Tibial nerve (tissue), 4 donors: ENCODE results near the gene HMGXB4.

Experiments
- EP300 ChIP-seq, 2 donors: sonication (generic); formaldehyde crosslinking; IDR thresholded peaks; one replicate each; pipeline ENCODE4 v1.6.1; 2017; ENCODE audit warnings: antibody characterized with exemption in 2 of 2, mild to moderate bottlenecking in 1 of 2
- POLR2A ChIP-seq, 2 donors: fragments of 450-650 bp; IDR thresholded peaks; one replicate each; pipeline ENCODE4 v1.6.1; 2017; ENCODE audit warnings: antibody characterized with exemption in 2 of 2, mild to moderate bottlenecking in 2 of 2, moderate library complexity in 2 of 2
- TF ChIP-seq, protein P1 (sequence below), 5 experiments: fragments of 200-600 bp in 3 of 5; fragments of 450-650 bp in 2 of 5; sonication (generic) in 3 of 5; IDR thresholded peaks; one replicate each; pipeline ENCODE4 v1.5.1; 2016 to 2019; ENCODE audit warnings: antibody characterized with exemption in 5 of 5, mild to moderate bottlenecking in 3 of 5, moderate library complexity in 2 of 5

DNA sequence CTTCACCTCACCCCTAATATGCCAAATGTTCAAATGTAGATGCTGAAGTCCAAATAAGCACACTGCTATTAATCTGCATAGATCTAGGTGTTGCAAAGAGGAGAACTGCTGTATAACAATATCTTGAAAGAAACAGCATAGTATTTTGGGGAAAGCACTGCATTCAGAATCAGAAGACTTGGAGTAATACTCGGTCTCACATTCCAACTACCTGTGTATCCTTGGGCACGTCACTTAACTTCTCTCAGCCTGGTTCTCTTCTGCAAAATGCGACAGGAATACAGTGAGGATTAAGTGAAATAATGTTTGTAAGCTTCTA lies 332 bp upstream of the HMGXB4 start:
- TF ChIP-seq, protein P1, sequence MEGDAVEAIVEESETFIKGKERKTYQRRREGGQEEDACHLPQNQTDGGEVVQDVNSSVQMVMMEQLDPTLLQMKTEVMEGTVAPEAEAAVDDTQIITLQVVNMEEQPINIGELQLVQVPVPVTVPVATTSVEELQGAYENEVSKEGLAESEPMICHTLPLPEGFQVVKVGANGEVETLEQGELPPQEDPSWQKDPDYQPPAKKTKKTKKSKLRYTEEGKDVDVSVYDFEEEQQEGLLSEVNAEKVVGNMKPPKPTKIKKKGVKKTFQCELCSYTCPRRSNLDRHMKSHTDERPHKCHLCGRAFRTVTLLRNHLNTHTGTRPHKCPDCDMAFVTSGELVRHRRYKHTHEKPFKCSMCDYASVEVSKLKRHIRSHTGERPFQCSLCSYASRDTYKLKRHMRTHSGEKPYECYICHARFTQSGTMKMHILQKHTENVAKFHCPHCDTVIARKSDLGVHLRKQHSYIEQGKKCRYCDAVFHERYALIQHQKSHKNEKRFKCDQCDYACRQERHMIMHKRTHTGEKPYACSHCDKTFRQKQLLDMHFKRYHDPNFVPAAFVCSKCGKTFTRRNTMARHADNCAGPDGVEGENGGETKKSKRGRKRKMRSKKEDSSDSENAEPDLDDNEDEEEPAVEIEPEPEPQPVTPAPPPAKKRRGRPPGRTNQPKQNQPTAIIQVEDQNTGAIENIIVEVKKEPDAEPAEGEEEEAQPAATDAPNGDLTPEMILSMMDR (IDR thresholded peaks at IDR 0.05): no peak
- TF ChIP-seq POLR2A (IDR thresholded peaks at IDR 0.05) (no peak), EP300 (IDR thresholded peaks at IDR 0.05) (no peak)
